ENCODE results near the gene NF2. TPM values are rescaled to one million over a fixed set of nuclear protein-coding genes. Genes with fewer than 3 reads are reported as not detected.

The NF2 gene
- total RNA-seq, 2 experiments from 2014 or later: 40.4 to 44.2 TPM

- ChIA-PET CTCF (interaction anchor here (0.8 to 3.7 kb wide), 24 partner anchors 8 to 462 kb away, joined by 3 to 27 read pairs (median 4); partner anchors contain the start of gene ZMAT5), POLR2A (interaction anchor here (0.7 kb wide), 1 partner anchor 444 kb away, joined by 3 read pairs; no protein-coding TSS in a partner anchor)
- DNase-seq: no peak
- H3K27me3 Mint-ChIP-seq: no peaks in the 10 kb centered on the region
- intact Hi-C loops (cut with micrococcal nuclease): loop anchor here (2.0 kb wide), 1 partner anchor 453 kb away; no protein-coding TSS in a partner anchor
- H3K4me1 Mint-ChIP-seq (ENCODE audit: low read depth): peaks cover 16% of the 10 kb centered on the region
- peaks cover 13% of the 10 kb centered on the region for H3K36me3 Mint-ChIP-seq
- H3K27ac Mint-ChIP-seq: no peak overlapping the region
- no peaks in the 10 kb centered on the region for H3K9me3 Mint-ChIP-seq
- H3K4me3 Mint-ChIP-seq: no peak overlapping the region
Measured at GRCh38 chr22:29635734-29636357, 32.4 kb downstream of the NF2 start.

GRCh38 chr22:29636751-29637150 is 33.3 kb downstream of the NF2 start:
- DNase-seq: no peak
- no peaks in the 10 kb centered on the region for H3K9me3 Mint-ChIP-seq
- POLR2A ChIA-PET: interaction anchor here (0.7 kb wide), 1 partner anchor 443 kb away, joined by 3 read pairs; no protein-coding TSS in a partner anchor
- H3K36me3 Mint-ChIP-seq: peaks cover 13% of the 10 kb centered on the region
- H3K4me1 Mint-ChIP-seq (ENCODE audit: low read depth): peaks cover 24% of the 10 kb centered on the region
- no peak overlapping the region for H3K27ac Mint-ChIP-seq
- CTCF ChIA-PET: interaction anchor here (0.8 to 3.7 kb wide), 18 partner anchors 9 to 461 kb away, joined by 3 to 27 read pairs (median 4); partner anchors contain the start of gene ZMAT5
- no peaks in the 10 kb centered on the region for H3K27me3 Mint-ChIP-seq
- no peak overlapping the region for H3K4me3 Mint-ChIP-seq
- intact Hi-C loops (cut with micrococcal nuclease): no loop called here

GRCh38 chr22:29637181-29637580 is 33.7 kb downstream of the NF2 start:
- ChIA-PET POLR2A (no interaction called here), CTCF (interaction anchor here (0.9 to 2.6 kb wide), 7 partner anchors 9 to 451 kb away, joined by 3 to 10 read pairs (median 5); no protein-coding TSS in a partner anchor)
- Mint-ChIP-seq H3K27ac (no peak overlapping the region), H3K36me3 (peaks cover 13% of the 10 kb centered on the region), H3K9me3 (no peaks in the 10 kb centered on the region), H3K4me1 (ENCODE audit: low read depth) (peaks cover 27% of the 10 kb centered on the region), H3K27me3 (no peaks in the 10 kb centered on the region), H3K4me3 (no peak overlapping the region)
- intact Hi-C loops (cut with micrococcal nuclease): no loop called here
- no peak for DNase-seq

- Mint-ChIP-seq H3K36me3 (peaks cover 16% of the 10 kb centered on the region), H3K4me3 (no peak overlapping the region)
- CTCF ChIA-PET: interaction anchor here (1.5 to 1.7 kb wide), 3 partner anchors 12 to 450 kb away, joined by 5 to 7 read pairs (median 5); no protein-coding TSS in a partner anchor
Measured at GRCh38 chr22:29638678-29639077, 35.2 kb downstream of the NF2 start.

GRCh38 chr22:29639096-29639495 is 35.7 kb downstream of the NF2 start:
- Mint-ChIP-seq H3K4me1 (ENCODE audit: low read depth) (peaks cover 18% of the 10 kb centered on the region), H3K9me3 (no peaks in the 10 kb centered on the region), H3K27ac (no peak overlapping the region), H3K27me3 (no peaks in the 10 kb centered on the region), H3K4me3 (no peak overlapping the region), H3K36me3 (peaks cover 16% of the 10 kb centered on the region)
- intact Hi-C loops (cut with micrococcal nuclease): no loop called here
- DNase-seq: no peak
- ChIA-PET CTCF (interaction anchor here (0.7 kb wide), 1 partner anchor 13 kb away, joined by 5 read pairs; no protein-coding TSS in a partner anchor), POLR2A (interaction anchor here (0.6 kb wide), 1 partner anchor 51 kb away, joined by 3 read pairs; no protein-coding TSS in a partner anchor)

More at GRCh38 chr22:29638678-29639077, 35.2 kb downstream of the NF2 start:
- peaks cover 22% of the 10 kb centered on the region for H3K4me1 Mint-ChIP-seq (ENCODE audit: low read depth)
- no peaks in the 10 kb centered on the region for H3K27me3 Mint-ChIP-seq
- intact Hi-C loops (cut with micrococcal nuclease): no loop called here
- no peak overlapping the region for H3K27ac Mint-ChIP-seq
- DNase-seq: no peak
- POLR2A ChIA-PET: no interaction called here
- no peaks in the 10 kb centered on the region for H3K9me3 Mint-ChIP-seq

GRCh38 chr22:29641042-29641699 is 37.7 kb downstream of the NF2 start:
- peak overlapping the region; percentile 61 for H3K27ac Mint-ChIP-seq
- H3K4me1 Mint-ChIP-seq (ENCODE audit: low read depth): peaks cover 16% of the 10 kb centered on the region
- H3K4me3 Mint-ChIP-seq: no peak overlapping the region
- no peaks in the 10 kb centered on the region for H3K27me3 Mint-ChIP-seq
- ChIA-PET POLR2A (no interaction called here), CTCF (no interaction called here)
- H3K9me3 Mint-ChIP-seq: no peaks in the 10 kb centered on the region
- DNase-seq: no peak
- peaks cover 21% of the 10 kb centered on the region for H3K36me3 Mint-ChIP-seq
- intact Hi-C loops (cut with micrococcal nuclease): loop anchor here (5.0 kb wide), 1 partner anchor 756 kb away; the partner anchor contains the start of gene SEC14L2

- H3K36me3 Mint-ChIP-seq: peaks cover 21% of the 10 kb centered on the region
Measured at GRCh38 chr22:29641700-29642330, 38.4 kb downstream of the NF2 start.

GRCh38 chr22:29642694-29643093 is 39.3 kb downstream of the NF2 start:
- POLR2A ChIA-PET: interaction anchor here (0.6 kb wide), 1 partner anchor 612 kb away, joined by 3 read pairs; no protein-coding TSS in a partner anchor
- peak overlapping the region; percentile 74 for H3K27ac Mint-ChIP-seq

More at GRCh38 chr22:29641700-29642330, 38.4 kb downstream of the NF2 start:
- Mint-ChIP-seq H3K4me1 (ENCODE audit: low read depth) (peaks cover 16% of the 10 kb centered on the region), H3K4me3 (no peak overlapping the region), H3K9me3 (no peaks in the 10 kb centered on the region), H3K27ac (peak overlapping the region; percentile 61), H3K27me3 (no peaks in the 10 kb centered on the region)
- POLR2A ChIA-PET: no interaction called here
- CTCF ChIA-PET: no interaction called here
- intact Hi-C loops (cut with micrococcal nuclease): loop anchor here (5.0 kb wide), 1 partner anchor 755 kb away; the partner anchor contains the start of gene SEC14L2
- peak; percentile 43 for DNase-seq

GRCh38 chr22:29647954-29648737 is 44.7 kb downstream of the NF2 start:
- DNase-seq: no peak
- Mint-ChIP-seq H3K36me3 (peaks cover 12% of the 10 kb centered on the region), H3K27ac (no peak overlapping the region), H3K4me3 (no peak overlapping the region), H3K9me3 (no peaks in the 10 kb centered on the region), H3K4me1 (ENCODE audit: low read depth) (no peaks in the 10 kb centered on the region), H3K27me3 (no peaks in the 10 kb centered on the region)
- ChIA-PET POLR2A (no interaction called here), CTCF (no interaction called here)
- intact Hi-C loops (cut with micrococcal nuclease): no loop called here

More at GRCh38 chr22:29642694-29643093, 39.3 kb downstream of the NF2 start:
- intact Hi-C loops (cut with micrococcal nuclease): loop anchor here (5.0 kb wide), 1 partner anchor 755 kb away; the partner anchor contains the start of gene SEC14L2
- CTCF ChIA-PET: no interaction called here
- Mint-ChIP-seq H3K27me3 (no peaks in the 10 kb centered on the region), H3K4me3 (no peak overlapping the region), H3K36me3 (peaks cover 19% of the 10 kb centered on the region), H3K4me1 (ENCODE audit: low read depth) (peaks cover 16% of the 10 kb centered on the region), H3K9me3 (no peaks in the 10 kb centered on the region)
- DNase-seq: peak; percentile 16

GRCh38 chr22:29650370-29650769 is 46.9 kb downstream of the NF2 start:
- Mint-ChIP-seq H3K4me3 (no peak overlapping the region), H3K36me3 (peaks cover 12% of the 10 kb centered on the region), H3K9me3 (no peaks in the 10 kb centered on the region), H3K4me1 (ENCODE audit: low read depth) (no peaks in the 10 kb centered on the region), H3K27me3 (no peaks in the 10 kb centered on the region), H3K27ac (no peak overlapping the region)
- intact Hi-C loops (cut with micrococcal nuclease): no loop called here
- CTCF ChIA-PET: no interaction called here
- DNase-seq: no peak
- POLR2A ChIA-PET: no interaction called here

GRCh38 chr22:29651652-29652051 is 48.2 kb downstream of the NF2 start:
- Mint-ChIP-seq H3K4me3 (no peak overlapping the region), H3K27ac (no peak overlapping the region), H3K4me1 (ENCODE audit: low read depth) (no peaks in the 10 kb centered on the region), H3K36me3 (peaks cover 12% of the 10 kb centered on the region), H3K9me3 (no peaks in the 10 kb centered on the region), H3K27me3 (no peaks in the 10 kb centered on the region)
- ChIA-PET POLR2A (no interaction called here), CTCF (interaction anchor here (1.0 kb wide), 1 partner anchor 15 kb away, joined by 3 read pairs; no protein-coding TSS in a partner anchor)
- no peak for DNase-seq
- intact Hi-C loops (cut with micrococcal nuclease): no loop called here
